Fibroblast of skin of left biceps (primary cell): Measurements from ENCODE around the gene AKAP13.
A peak's percentile ranks its signal among the peaks of the same experiment; 100 is the strongest.

ENCODE experiments used
- DNase-seq, 2 experiments: peaks; one replicate each; pipeline ENCODE4 v3.0.0-alpha.2; 2013; ENCODE audit warnings: low read depth in 2 of 2

AKAP13 gene

DNA sequence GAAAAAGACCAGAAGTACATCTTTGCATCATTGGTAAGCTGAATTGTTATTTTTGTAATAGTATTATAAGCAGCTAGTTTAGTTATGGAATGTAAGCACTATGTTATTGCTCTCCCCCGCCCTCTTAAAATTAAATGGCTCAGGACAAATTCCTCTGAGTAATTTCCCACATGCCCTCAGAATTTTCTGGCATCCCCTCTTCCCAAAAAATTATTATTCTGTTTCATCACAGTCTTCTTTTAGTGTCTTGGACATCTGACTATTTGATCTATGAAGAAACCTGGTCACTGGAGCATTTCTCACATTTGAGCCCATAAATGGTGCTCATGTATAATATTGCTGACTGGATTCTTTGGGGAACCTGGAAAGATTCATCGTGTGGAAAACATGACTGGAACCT lies 346.1 kb downstream of the AKAP13 start:
- DNase-seq: no peak

DNA sequence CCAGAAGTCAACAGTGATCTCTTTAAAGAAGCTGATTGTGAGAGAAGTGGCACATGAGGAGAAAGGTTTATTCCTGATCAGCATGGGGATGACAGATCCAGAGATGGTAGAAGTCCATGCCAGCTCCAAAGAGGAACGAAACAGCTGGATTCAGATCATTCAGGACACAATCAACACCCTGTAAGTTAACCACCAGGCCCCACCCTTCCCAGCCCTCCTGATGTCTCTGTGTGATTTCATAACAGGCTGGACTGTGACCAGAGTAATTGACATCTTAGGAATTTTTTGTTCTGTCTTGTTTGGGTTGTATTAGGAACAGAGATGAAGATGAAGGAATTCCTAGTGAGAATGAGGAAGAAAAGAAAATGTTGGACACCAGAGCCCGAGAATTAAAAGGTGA lies 346.7 kb downstream of the AKAP13 start:
- DNase-seq: no peak

DNA sequence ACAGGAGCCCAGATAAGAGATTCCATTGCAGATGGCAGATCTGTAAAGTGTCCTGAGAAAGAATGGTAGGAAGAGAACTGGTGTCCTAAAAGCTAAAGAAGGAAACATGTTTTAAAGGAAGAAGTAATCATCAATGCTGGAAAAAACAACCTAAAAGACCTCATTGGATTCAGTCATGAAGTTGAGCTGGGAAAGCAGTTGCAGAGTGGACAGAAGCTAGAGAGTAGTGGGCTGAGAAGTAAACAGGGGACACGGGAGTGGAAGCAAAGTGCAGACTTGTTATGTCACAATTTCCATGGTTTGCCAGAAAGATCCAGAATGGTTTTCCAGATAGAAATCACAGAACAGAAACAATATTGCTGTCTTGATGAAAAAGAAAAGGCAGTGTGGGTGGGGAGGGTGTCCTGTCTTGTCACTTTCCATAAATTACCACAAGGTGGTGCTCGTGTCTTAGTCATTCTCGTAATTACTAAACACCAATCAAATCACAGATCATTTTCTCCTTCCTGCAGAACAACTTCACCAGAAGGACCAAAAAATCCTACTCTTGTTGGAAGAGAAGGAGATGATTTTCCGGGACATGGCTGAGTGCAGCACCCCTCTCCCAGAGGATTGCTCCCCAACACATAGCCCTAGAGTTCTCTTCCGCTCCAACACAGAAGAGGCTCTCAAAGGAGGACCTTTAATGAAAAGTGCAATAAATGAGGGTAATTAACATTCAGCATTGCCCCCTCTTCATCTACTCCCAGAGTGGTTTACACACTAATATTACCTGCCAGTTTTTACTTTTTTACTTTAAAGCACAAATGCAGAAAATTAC lies 349.8 kb downstream of the AKAP13 start:
- peak in 1 of 2 experiments; percentile 20 for DNase-seq

DNA sequence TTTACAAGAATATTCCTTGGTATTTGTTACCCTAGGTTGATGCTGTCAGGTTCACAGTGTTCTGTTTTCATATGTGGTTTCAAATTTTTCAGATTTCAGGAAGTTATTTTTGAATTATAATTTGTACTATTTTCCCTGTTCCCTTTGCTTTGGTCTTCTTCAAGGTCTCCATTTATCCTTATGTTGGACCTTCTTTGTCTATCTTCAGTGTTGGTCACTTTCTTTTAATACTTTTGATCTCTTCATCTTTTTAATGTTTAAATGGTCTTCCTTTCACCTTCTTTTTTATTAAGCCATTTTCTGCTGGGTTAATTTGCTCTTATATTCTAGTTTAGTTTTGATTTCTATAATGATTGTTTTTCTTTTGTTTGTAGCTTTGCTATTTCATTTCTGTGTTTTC lies 353.0 kb downstream of the AKAP13 start:
- DNase-seq: no peak

GRCh38 chr15:85737061-85737460 lies 356.7 kb downstream of the AKAP13 start:
- no peak for DNase-seq

- DNase-seq: no peak
Measured at GRCh38 chr15:85741021-85741421, 360.6 kb downstream of the AKAP13 start.

DNA sequence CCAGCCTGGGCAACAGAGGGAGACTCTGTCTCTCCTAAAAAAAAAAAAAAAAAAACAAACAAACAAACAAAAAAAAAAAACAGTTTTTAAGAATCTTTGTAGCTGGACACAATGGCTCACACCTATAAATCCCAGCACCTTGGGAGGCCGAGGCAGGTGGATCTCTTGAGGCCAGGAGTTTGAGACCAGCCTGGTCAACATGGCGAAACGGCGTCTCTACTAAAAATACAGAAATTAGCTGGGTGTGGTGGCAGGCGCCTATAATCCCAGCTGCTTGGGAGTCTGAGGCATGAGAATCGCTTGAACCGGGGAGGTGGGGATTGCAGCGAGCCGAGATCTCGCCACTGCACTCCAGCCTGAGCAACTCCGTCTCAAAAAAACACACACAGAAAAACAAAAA lies 361.3 kb downstream of the AKAP13 start:
- DNase-seq: no peak

DNA sequence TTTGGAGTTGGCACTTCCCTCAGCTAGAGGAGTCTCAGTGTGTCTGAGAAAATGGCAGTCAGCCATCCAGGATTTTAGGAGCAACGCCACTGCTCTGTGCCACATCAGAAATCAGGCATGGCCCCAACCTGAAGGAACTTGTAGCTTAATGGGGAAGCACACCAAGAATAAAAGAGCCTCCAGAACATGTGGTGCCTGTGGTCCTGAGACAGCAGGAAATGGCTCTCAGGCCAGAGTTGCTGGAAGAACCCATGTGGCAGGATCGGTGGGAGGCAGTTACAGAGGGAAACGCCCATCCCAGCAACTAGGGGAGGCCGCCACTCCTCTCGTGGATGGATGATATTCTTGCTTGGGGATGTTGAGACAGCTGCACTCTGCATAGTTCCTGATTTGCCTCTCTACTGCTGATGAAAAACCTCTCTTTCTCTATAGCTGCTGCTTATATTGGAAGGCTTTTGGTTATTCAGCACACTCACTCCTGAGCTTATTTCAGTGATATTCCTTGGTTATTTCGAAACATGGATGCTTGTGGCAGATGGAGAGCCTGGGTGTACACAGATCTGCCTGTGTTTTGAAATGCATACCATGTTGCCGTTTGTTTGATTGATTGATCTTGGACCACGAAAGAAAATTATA lies 361.9 kb downstream of the AKAP13 start:
- DNase-seq: peak; percentile 51 to 52

GRCh38 chr15:85743392-85744055 lies 363.1 kb downstream of the AKAP13 start:
- no peak for DNase-seq

GRCh38 chr15:85744579-85744978 lies 364.2 kb downstream of the AKAP13 start:
- DNase-seq: no peak

- no peak for DNase-seq
Measured at GRCh38 chr15:85745023-85745422, 364.6 kb downstream of the AKAP13 start.

DNA sequence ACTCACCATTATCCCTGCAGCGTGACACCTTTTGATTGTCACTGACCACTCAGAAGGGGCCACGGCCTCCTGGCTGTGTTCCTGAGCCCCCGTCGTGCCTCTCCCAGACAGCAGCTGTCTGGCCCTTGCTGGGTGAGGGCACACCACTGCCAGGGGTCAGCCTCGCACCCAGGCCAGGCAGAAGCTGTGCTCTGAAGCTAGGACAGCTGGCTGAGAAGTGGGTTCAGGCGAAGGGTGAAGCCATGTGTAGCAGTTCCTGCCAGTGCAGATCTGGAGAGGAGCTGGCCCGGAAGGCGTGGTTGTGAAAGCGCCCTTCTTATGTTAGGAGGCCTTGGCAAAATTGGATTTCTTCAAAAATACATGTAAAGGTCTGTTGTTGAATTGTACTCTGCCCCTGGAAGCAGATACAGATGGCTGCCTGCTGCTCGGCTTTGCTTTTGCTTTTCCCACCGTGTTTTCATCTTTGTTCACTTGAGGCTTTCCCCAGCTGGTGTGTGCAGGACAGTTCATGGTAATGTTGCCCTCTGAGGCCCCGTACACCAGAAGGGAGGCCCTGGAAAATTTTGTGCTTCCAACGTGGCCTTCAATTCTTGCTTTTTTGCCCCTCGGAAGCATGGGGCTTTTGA lies 365.2 kb downstream of the AKAP13 start:
- no peak for DNase-seq

DNA sequence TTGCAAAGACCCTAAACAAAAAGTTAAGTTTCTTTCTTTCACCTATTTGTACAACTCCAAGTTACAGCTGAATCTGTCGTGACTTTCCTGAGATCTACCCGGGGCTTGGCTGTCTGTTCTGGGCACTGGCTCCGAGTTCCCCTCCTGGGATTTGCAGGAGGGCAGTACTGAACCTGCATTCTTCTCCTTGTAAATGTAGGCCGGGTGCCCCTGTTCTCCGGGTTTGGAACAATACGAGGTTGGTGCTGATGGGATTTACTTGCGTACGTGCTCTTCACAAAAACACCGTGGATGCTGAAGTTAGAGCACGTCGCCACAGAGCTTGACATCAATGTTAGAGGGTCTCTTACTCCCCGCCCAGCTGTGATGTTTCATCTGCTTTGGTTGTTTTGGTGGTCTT lies 366.2 kb downstream of the AKAP13 start:
- no peak for DNase-seq

GRCh38 chr15:85748176-85748575 lies 367.8 kb downstream of the AKAP13 start:
- no peak for DNase-seq

DNA sequence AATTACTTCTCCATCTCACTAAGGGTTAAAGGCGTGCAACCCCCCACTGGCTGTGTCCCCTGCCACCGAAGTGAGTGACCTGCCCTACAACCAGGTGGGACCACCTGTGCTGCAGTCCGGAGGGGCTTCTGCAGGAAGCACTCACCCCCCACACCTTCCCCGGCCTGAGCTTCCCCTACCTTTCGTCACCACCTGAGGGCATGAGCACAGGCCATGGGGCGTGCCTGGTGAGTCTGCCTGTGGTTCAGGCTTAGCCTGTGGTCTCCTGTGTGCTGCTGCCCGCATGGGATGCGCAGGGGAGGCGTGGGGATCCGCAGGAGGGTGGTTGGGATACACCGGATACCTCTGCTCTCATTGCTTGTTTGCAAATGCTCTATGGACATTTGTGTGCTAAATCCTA lies 368.3 kb downstream of the AKAP13 start:
- DNase-seq: no peak

GRCh38 chr15:85749261-85750151 lies 369.1 kb downstream of the AKAP13 start:
- no peak for DNase-seq

DNA sequence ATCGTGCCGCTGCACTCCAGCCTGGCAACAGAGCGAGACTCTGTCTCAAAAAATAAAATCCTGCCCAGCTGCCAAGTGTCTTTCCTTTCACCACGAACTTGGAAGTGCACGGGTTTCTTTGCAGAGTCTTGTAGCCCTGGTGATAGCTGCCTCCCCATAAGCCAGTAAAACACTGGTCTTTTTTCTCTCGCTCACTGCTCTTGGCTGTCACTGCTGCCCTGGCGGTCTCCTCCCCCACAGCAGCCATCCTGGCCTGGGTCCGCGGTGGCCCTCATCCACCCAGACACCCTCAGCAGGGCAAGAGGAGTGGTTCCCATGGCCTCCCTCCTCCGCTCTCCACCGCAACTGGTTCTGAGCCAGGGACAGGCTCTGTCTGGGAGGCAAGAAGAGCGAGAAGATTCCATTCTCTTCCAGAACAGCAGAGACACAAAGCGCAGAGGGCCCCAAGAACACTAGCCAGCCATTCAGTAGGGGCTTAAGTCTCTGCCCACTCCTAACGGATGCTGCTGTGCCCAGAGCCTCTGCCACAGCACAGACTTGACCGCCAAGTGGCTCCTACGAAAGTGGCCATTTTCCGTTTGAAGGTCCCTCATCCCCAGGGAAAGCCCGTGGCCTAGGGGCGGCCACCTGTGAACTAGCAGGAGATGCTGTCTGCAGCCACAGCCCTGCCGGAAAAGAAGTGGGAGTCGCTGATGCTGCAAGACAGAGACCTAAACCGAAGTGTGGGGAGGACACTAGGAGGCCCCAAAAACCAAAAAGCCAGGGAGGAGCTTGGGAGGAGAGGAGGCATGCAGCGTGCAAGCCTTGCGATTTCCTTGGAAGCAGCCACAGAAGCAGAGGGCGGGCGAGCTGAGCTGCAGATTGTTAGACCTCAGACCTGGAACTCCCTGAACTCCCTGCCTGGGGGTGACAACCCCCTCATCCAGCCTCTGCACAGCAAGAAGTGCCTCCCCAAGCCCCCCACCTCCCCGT lies 370.2 kb downstream of the AKAP13 start:
- no peak for DNase-seq

DNA sequence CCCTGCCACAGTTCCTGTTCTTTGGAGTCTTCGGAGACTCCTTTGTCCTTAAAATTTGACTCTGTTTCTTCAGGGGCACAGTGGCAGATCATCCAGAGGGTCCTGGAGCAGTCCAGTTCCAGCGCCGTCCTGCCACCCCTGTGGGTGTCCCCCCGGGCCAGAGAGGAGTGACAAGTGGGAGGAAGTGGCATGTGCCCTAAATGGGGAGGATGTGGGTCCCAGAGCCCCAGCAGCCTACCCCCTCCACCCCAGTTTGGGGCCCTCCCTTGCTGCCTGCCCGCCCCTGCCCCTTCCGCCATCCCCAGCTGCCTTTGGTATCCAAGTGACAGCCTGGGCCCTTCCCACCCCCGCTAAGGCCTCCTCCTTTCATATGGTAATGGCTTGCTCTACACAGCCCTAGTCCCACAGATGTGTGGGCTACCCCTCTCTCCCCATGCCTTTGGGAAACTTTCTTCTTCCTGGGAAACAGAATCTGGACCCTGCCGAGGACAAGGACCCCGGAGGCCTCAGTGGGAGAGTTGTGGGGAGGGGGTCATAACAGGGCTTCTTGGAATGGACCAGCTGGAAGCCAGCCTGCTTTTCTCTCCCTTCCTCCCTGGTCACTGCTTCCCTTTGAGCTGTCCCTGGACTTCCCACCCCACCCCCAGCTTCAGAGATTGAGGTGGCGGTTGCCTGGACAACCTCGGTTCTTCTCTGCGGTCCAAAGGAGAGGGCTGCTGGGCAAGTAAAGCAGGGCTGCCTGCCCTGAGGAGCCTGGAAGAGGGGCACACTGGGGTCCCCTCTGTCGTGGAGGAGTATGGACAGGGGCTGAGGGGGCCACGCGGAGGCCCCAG lies 371.1 kb downstream of the AKAP13 start:
- no peak for DNase-seq

DNA sequence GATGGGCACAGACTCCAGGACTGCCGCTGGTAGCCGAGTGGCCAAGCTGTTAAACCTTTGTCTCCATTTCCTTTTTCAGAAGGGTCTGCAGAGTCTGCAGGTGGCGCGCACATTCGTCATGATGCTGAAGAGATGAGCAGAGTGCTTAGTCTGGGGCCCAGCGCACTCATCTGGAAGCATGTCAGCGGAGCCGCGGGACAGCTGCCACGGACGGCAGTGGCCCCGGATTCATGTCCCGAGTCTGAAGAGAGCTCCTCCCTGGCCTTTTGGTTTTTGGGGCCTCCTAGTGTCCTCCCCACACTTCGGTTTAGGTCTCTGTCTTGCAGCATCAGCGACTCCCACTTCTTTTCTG lies 371.7 kb downstream of the AKAP13 start:
- DNase-seq: no peak
